ENCODE data around the gene RPIA. TPM values are rescaled to one million over a fixed set of nuclear protein-coding genes. Genes with fewer than 3 reads are reported as not detected.

Gene RPIA
- total RNA-seq, 4 donors from 2014 or later, result 3.3 to 6.8 (median 5.9) TPM

DNA sequence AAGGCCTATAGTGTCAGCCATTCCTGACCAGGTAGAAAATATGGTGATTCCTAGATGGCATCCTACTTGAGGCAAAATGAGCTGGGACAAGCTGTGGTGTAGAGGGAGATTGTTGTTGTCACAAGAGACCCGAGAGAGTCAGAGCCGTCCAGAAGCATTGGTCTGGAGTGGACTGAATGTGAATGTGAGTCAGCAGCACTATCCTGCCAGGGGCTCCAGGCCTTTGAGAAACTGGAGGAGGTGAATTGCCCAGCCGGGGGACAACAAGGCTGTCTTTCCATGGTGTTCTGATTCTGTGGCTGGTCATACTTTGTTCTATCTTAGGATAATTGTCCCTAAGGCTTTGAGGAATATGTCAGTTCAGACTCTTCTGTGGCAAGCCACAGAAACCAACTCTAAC is 34.8 kb upstream of the RPIA start:
- peak; percentile 29 to 51 for ATAC-seq
- Histone ChIP-seq H3K27ac (peak overlapping the region; percentile 91 to 99 (median 96)), H3K4me3 (no peak overlapping the region), H3K4me1 (peaks cover 22 to 30% of the 10 kb centered on the region in 2 donors), H3K36me3 (no peaks in the 10 kb centered on the region), H3K9me3 (no peaks in the 10 kb centered on the region), H3K27me3 (no peaks in the 10 kb centered on the region)
- TF ChIP-seq CTCF (IDR thresholded peaks at IDR 0.05 in 4 of 5, conservative IDR thresholded peaks at IDR 0.05 in 1 of 5) (no peak), POLR2A (IDR thresholded peaks at IDR 0.05) (peak in 1 of 2 donors; percentile 24)
- peak; percentile 47 to 66 for DNase-seq
- intact Hi-C loops (cut with DNase I; ENCODE audit: low total_unique reads) (no loop called here), in situ Hi-C loops (cut with MboI; ENCODE audit: low sequenced_read_pairs in 4 of 4) (loop anchor here in 1 of 4 donors (25.0 kb wide), 1 partner anchor 594 kb away; the partner anchor contains the start of genes KRCC1 and SMYD1)

GRCh38 chr2:88657131-88657530 is 34.3 kb upstream of the RPIA start:
- ATAC-seq (no peak), DNase-seq (no peak)
- in situ Hi-C loops (cut with MboI; ENCODE audit: low sequenced_read_pairs in 4 of 4), result loop anchor here in 1 of 4 donors (25.0 kb wide), 1 partner anchor 595 kb away; the partner anchor contains the start of genes KRCC1 and SMYD1
- Histone ChIP-seq H3K27ac (peak overlapping the region; percentile 91 to 99 (median 96)), H3K4me1 (peaks cover 22 to 30% of the 10 kb centered on the region in 2 donors), H3K9me3 (no peaks in the 10 kb centered on the region), H3K4me3 (no peak overlapping the region), H3K27me3 (no peaks in the 10 kb centered on the region), H3K36me3 (no peaks in the 10 kb centered on the region)
- intact Hi-C loops (cut with DNase I; ENCODE audit: low total_unique reads), result no loop called here
- no peak for TF ChIP-seq CTCF (IDR thresholded peaks at IDR 0.05 in 4 of 5, conservative IDR thresholded peaks at IDR 0.05 in 1 of 5)
- TF ChIP-seq POLR2A (IDR thresholded peaks at IDR 0.05), result no peak

- Histone ChIP-seq H3K27ac (peak overlapping the region; percentile 91 to 99 (median 96)), H3K4me1 (peaks cover 22 to 30% of the 10 kb centered on the region in 2 donors), H3K27me3 (no peaks in the 10 kb centered on the region), H3K4me3 (no peak overlapping the region), H3K9me3 (no peaks in the 10 kb centered on the region), H3K36me3 (no peaks in the 10 kb centered on the region)
- TF ChIP-seq POLR2A (IDR thresholded peaks at IDR 0.05) (no peak), CTCF (IDR thresholded peaks at IDR 0.05 in 4 of 5, conservative IDR thresholded peaks at IDR 0.05 in 1 of 5) (no peak)
- no peak for ATAC-seq
- in situ Hi-C loops (cut with MboI; ENCODE audit: low sequenced_read_pairs in 4 of 4) (loop anchor here in 1 of 4 donors (25.0 kb wide), 1 partner anchor 596 kb away; the partner anchor contains the start of genes KRCC1 and SMYD1), intact Hi-C loops (cut with DNase I; ENCODE audit: low total_unique reads) (no loop called here)
- DNase-seq, result no peak
Observed at GRCh38 chr2:88658326-88658725, 33.1 kb upstream of the RPIA start.

- ATAC-seq (peak; percentile 19 to 37), DNase-seq (no peak)
- H3K27ac ChIP-seq, result peak overlapping the region; percentile 91 to 99 (median 96)
- in situ Hi-C loops (cut with MboI; ENCODE audit: low sequenced_read_pairs in 4 of 4) (loop anchor here in 1 of 4 donors (25.0 kb wide), 1 partner anchor 597 kb away; the partner anchor contains the start of genes KRCC1 and SMYD1), intact Hi-C loops (cut with DNase I; ENCODE audit: low total_unique reads) (loop anchor here (1.0 kb wide), 1 partner anchor 31 kb away; no protein-coding TSS in a partner anchor)
- no peak for TF ChIP-seq CTCF (IDR thresholded peaks at IDR 0.05 in 4 of 5, conservative IDR thresholded peaks at IDR 0.05 in 1 of 5)
- no peaks in the 10 kb centered on the region for H3K36me3 ChIP-seq
- no peaks in the 10 kb centered on the region for H3K9me3 ChIP-seq
- H3K4me3 ChIP-seq, result peak overlapping the region; percentile 43 to 53 (median 52)
- H3K4me1 ChIP-seq, result peaks cover 22 to 30% of the 10 kb centered on the region in 2 donors
- H3K27me3 ChIP-seq, result no peaks in the 10 kb centered on the region
Observed at GRCh38 chr2:88658881-88659537, 32.5 kb upstream of the RPIA start.
